Activated CD8-positive, alpha-beta memory T cell treated with anti-CD3 and anti-CD28 coated beads for 48 hours (primary cell): ENCODE results near the gene HDAC4.

Source experiments
- DNase-seq, 3 experiments: peaks; one replicate each; pipeline ENCODE4 v3.0.0-alpha.2; 2020; ENCODE audit warnings: low read depth in 2 of 3, low spot score in 2 of 3

The HDAC4 gene

GRCh38 chr2:239226677-239227581 is 173.9 kb downstream of the HDAC4 start:
- DNase-seq = no peak

- DNase-seq = no peak
Observed at GRCh38 chr2:239225871-239226561, 174.8 kb downstream of the HDAC4 start.

GRCh38 chr2:239225371-239225851 is 175.4 kb downstream of the HDAC4 start:
- DNase-seq = no peak

GRCh38 chr2:239224955-239225354 is 175.9 kb downstream of the HDAC4 start:
- DNase-seq = no peak

- no peak for DNase-seq
Observed at GRCh38 chr2:239224199-239224570, 176.6 kb downstream of the HDAC4 start.

- no peak for DNase-seq
Observed at GRCh38 chr2:239223310-239224198, 177.3 kb downstream of the HDAC4 start.

- DNase-seq = no peak
Observed at GRCh38 chr2:239222706-239223309, 178.0 kb downstream of the HDAC4 start.

- no peak for DNase-seq
Observed at GRCh38 chr2:239222312-239222660, 178.5 kb downstream of the HDAC4 start.

GRCh38 chr2:239220981-239221396 is 179.8 kb downstream of the HDAC4 start:
- DNase-seq = no peak

GRCh38 chr2:239220341-239220740 is 180.5 kb downstream of the HDAC4 start:
- DNase-seq = no peak

- DNase-seq = peak; percentile 14 to 37 (median 18)
Observed at GRCh38 chr2:239216614-239217273, 184.1 kb downstream of the HDAC4 start.

GRCh38 chr2:239215988-239216613 is 184.7 kb downstream of the HDAC4 start:
- DNase-seq = no peak

GRCh38 chr2:239215136-239215925 is 185.5 kb downstream of the HDAC4 start:
- DNase-seq = no peak

- DNase-seq = no peak
Observed at GRCh38 chr2:239214725-239215124, 186.1 kb downstream of the HDAC4 start.

- DNase-seq = no peak
Observed at GRCh38 chr2:239213643-239214101, 187.1 kb downstream of the HDAC4 start.

- no peak for DNase-seq
Observed at GRCh38 chr2:239212929-239213642, 187.7 kb downstream of the HDAC4 start.

- no peak for DNase-seq
Observed at GRCh38 chr2:239212121-239212928, 188.5 kb downstream of the HDAC4 start.
